ENCODE data around the gene ACOT7. TPM values are rescaled to one million over a fixed set of nuclear protein-coding genes. Genes with fewer than 3 reads are reported as not detected.

ACOT7 gene
- total RNA-seq, 1 experiment from 2014 or later, result 151 TPM

DNA sequence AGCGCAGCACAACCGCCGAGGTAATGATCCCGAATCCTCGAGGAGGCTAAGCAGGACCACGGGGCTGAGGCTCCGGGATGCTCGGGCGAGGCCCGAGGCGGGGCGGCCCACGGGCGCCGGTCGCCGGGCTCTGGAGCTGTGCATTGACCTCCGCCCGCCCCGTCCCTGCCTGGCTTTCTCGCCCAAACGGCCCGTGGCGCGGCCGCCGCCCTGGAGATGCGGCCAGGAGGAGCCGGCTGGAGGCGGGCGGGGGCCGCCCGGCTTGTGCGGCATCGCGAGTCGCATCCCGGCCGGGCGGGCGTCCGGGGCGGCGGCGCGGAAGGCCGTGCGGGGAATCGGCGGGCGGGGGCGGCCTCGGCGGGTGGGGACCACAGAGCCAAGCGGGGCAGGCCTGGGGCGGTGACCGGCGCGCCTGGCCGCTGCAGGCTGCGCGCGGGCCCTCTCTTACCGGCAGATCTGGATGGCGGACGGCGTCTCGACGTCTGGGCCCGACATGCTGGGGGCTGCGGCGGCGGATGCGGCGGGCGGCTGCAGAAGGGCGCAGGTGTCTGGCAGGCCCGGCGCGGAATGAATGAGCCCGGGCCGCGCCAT, 663 bp downstream of the ACOT7 start (continued):
- TF ChIP-seq, protein P1, sequence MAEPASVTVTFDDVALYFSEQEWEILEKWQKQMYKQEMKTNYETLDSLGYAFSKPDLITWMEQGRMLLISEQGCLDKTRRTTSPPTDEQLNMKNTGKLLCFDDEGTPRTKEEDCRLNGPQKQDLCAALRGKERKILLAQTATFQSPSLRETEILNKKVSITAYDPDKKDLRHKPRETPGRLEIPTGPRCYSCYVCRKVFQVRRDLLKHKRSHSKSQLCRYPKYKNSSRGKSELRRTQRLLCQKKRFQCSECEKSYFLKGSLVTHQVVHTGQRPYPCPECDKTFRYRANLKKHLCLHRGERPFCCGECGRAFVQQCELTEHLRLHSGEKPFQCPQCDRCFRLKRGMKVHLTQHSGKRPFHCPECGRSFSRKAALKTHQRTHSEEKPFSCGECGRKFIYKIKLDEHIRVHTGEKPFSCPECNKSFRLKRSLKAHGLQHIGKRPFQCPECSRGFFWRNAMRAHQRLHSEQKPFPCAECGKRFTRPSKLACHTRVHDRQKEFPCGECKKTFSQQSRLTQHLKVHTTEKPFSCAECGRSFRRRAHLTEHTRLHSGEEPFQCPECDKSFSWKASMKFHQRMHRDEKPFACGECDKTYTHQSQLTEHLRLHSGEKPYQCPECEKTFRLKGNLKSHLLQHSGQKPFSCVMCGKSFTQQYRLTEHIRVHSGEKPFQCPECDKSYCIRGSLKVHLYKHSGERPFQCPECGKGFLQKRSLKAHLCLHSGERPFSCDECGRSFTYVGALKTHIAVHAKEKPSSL (CRISPR knock-in tag; conservative IDR thresholded peaks at IDR 0.05), result no peak
- no peak for TF ChIP-seq NFATC4 (CRISPR knock-in tag; IDR thresholded peaks at IDR 0.05)
- TF ChIP-seq ZNF263 (CRISPR knock-in tag; IDR thresholded peaks at IDR 0.05; ENCODE audit: low read depth), result no peak

- ATAC-seq, result no peak
- POLR2A ChIA-PET, result interaction anchor here (0.5 kb wide), 1 partner anchor 60 kb away, joined by 7 read pairs; no protein-coding TSS in a partner anchor
- peak overlapping the region; percentile 45; the same call in 1 of the 2 replicates for H3K27ac Mint-ChIP-seq
These were observed 1.4 kb downstream of the ACOT7 start for GRCh38 chr1:6391951-6392808.

GRCh38 chr1:6389971-6390370, 3.6 kb downstream of the ACOT7 start:
- Mint-ChIP-seq H3K27me3 (ENCODE audit: low read depth) (peaks cover 4% of the 10 kb centered on the region), H3K36me3 (peaks cover 3% of the 10 kb centered on the region; the same call in 1 of the 2 replicates), H3K9me3 (peaks cover 5% of the 10 kb centered on the region; the same call in 1 of the 2 replicates), H3K4me1 (peaks cover 45% of the 10 kb centered on the region), H3K4me3 (no peak overlapping the region), H3K27ac (peak overlapping the region; percentile 95)
- ChIA-PET CTCF (interaction anchor here (0.8 kb wide), 1 partner anchor 144 kb away, joined by 3 read pairs; no protein-coding TSS in a partner anchor), POLR2A (interaction anchor here (1.1 kb wide), 1 partner anchor 9 kb away, joined by 3 read pairs; no protein-coding TSS in a partner anchor)
- TF ChIP-seq, protein P2, sequence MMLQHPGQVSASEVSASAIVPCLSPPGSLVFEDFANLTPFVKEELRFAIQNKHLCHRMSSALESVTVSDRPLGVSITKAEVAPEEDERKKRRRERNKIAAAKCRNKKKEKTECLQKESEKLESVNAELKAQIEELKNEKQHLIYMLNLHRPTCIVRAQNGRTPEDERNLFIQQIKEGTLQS (CRISPR knock-in tag; conservative IDR thresholded peaks at IDR 0.05), result no peak
- TF ChIP-seq, protein P1 (CRISPR knock-in tag; conservative IDR thresholded peaks at IDR 0.05), result no peak
- no peak for TF ChIP-seq ZNF121 (CRISPR knock-in tag; IDR thresholded peaks at IDR 0.05)
- no peak for TF ChIP-seq NR2C2 (CRISPR knock-in tag; IDR thresholded peaks at IDR 0.05)
- no peak for TF ChIP-seq E2F4 (CRISPR knock-in tag; IDR thresholded peaks at IDR 0.05; ENCODE audit: borderline replicate concordance, low read depth)
- no peak for TF ChIP-seq NFYB (CRISPR knock-in tag; conservative IDR thresholded peaks at IDR 0.05; ENCODE audit: low read depth)
- no peak for TF ChIP-seq CREB1 (CRISPR knock-in tag; IDR thresholded peaks at IDR 0.05)
- TF ChIP-seq TCF7 (CRISPR knock-in tag; IDR thresholded peaks at IDR 0.05; ENCODE audit: low read depth), result no peak
- no peak for TF ChIP-seq AFF4 (CRISPR knock-in tag; IDR thresholded peaks at IDR 0.05; ENCODE audit: borderline replicate concordance)
- ATAC-seq (no peak), DNase-seq (ENCODE audit: low spot score) (no peak)

More at GRCh38 chr1:6391951-6392808, 1.4 kb downstream of the ACOT7 start:
- peaks cover 23% of the 10 kb centered on the region for H3K4me1 Mint-ChIP-seq
- DNase-seq (ENCODE audit: low spot score), result no peak
- peak overlapping the region; percentile 80 for H3K4me3 Mint-ChIP-seq
- peaks cover 3% of the 10 kb centered on the region; the same call in 1 of the 2 replicates for H3K36me3 Mint-ChIP-seq
- TF ChIP-seq FOXP1 (CRISPR knock-in tag; IDR thresholded peaks at IDR 0.05; ENCODE audit: borderline replicate concordance), result no peak
- CTCF ChIA-PET, result interaction anchor here (0.6 to 6.0 kb wide), 16 partner anchors 11 to 187 kb away, joined by 3 to 35 read pairs (median 6); no protein-coding TSS in a partner anchor
- peaks cover 9% of the 10 kb centered on the region; the same call in 1 of the 2 replicates for H3K9me3 Mint-ChIP-seq
- peaks cover 9% of the 10 kb centered on the region for H3K27me3 Mint-ChIP-seq (ENCODE audit: low read depth)
